Measurements from ENCODE around the gene RIMS4. TPM values are rescaled to one million over a fixed set of nuclear protein-coding genes. Genes with fewer than 3 reads are reported as not detected.

RIMS4 gene
- total and polyA plus RNA-seq, 2 of the 13 experiments (the other 11 are each of a cell fraction or from before 2014, with no cell fraction given), result 0.01 to 0.07 TPM

- TF ChIP-seq NONO (IDR thresholded peaks at IDR 0.05) (no peak), NONO (CRISPR knock-in tag; conservative IDR thresholded peaks at IDR 0.05) (no peak), HOMEZ (CRISPR knock-in tag; IDR thresholded peaks at IDR 0.05; ENCODE audit: low read depth) (no peak), ATF1 (CRISPR knock-in tag; IDR thresholded peaks at IDR 0.05) (no peak), KAT7 (CRISPR knock-in tag; IDR thresholded peaks at IDR 0.05; ENCODE audit: borderline replicate concordance) (no peak), ISL2 (CRISPR knock-in tag; IDR thresholded peaks at IDR 0.05) (no peak), ZNF777 (CRISPR knock-in tag; IDR thresholded peaks at IDR 0.05) (peak; percentile 77), NKX3-1 (CRISPR knock-in tag; IDR thresholded peaks at IDR 0.05) (no peak), ZNF570 (CRISPR knock-in tag; IDR thresholded peaks at IDR 0.05; ENCODE audit: borderline replicate concordance) (no peak), ZNF234 (CRISPR knock-in tag; conservative IDR thresholded peaks at IDR 0.05) (peak; percentile 38; the same call in 1 of the 2 replicates), PPARG (CRISPR knock-in tag; conservative IDR thresholded peaks at IDR 0.05) (no peak), ZFYVE20 (CRISPR knock-in tag; IDR thresholded peaks at IDR 0.05; ENCODE audit: borderline replicate concordance, low read depth) (no peak; the same call in 1 of the 2 replicates), ZNF615 (CRISPR knock-in tag; IDR thresholded peaks at IDR 0.05; ENCODE audit: borderline replicate concordance) (no peak), SIN3B (IDR thresholded peaks at IDR 0.05; ENCODE audit: low read length) (no peak), ZNF768 (CRISPR knock-in tag; IDR thresholded peaks at IDR 0.05) (no peak), REPIN1 (CRISPR knock-in tag; IDR thresholded peaks at IDR 0.05; ENCODE audit: borderline replicate concordance, low read depth) (no peak)
- TF ChIP-seq, protein P1, sequence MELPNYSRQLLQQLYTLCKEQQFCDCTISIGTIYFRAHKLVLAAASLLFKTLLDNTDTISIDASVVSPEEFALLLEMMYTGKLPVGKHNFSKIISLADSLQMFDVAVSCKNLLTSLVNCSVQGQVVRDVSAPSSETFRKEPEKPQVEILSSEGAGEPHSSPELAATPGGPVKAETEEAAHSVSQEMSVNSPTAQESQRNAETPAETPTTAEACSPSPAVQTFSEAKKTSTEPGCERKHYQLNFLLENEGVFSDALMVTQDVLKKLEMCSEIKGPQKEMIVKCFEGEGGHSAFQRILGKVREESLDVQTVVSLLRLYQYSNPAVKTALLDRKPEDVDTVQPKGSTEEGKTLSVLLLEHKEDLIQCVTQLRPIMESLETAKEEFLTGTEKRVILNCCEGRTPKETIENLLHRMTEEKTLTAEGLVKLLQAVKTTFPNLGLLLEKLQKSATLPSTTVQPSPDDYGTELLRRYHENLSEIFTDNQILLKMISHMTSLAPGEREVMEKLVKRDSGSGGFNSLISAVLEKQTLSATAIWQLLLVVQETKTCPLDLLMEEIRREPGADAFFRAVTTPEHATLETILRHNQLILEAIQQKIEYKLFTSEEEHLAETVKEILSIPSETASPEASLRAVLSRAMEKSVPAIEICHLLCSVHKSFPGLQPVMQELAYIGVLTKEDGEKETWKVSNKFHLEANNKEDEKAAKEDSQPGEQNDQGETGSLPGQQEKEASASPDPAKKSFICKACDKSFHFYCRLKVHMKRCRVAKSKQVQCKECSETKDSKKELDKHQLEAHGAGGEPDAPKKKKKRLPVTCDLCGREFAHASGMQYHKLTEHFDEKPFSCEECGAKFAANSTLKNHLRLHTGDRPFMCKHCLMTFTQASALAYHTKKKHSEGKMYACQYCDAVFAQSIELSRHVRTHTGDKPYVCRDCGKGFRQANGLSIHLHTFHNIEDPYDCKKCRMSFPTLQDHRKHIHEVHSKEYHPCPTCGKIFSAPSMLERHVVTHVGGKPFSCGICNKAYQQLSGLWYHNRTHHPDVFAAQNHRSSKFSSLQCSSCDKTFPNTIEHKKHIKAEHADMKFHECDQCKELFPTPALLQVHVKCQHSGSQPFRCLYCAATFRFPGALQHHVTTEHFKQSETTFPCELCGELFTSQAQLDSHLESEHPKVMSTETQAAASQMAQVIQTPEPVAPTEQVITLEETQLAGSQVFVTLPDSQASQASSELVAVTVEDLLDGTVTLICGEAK (IDR thresholded peaks at IDR 0.05), result no peak
- TF ChIP-seq, protein P1 (CRISPR knock-in tag; IDR thresholded peaks at IDR 0.05), result no peak
- TF ChIP-seq, protein P2, sequence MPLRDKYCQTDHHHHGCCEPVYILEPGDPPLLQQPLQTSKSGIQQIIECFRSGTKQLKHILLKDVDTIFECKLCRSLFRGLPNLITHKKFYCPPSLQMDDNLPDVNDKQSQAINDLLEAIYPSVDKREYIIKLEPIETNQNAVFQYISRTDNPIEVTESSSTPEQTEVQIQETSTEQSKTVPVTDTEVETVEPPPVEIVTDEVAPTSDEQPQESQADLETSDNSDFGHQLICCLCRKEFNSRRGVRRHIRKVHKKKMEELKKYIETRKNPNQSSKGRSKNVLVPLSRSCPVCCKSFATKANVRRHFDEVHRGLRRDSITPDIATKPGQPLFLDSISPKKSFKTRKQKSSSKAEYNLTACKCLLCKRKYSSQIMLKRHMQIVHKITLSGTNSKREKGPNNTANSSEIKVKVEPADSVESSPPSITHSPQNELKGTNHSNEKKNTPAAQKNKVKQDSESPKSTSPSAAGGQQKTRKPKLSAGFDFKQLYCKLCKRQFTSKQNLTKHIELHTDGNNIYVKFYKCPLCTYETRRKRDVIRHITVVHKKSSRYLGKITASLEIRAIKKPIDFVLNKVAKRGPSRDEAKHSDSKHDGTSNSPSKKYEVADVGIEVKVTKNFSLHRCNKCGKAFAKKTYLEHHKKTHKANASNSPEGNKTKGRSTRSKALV (CRISPR knock-in tag; IDR thresholded peaks at IDR 0.05), result peak; percentile 92; the same call in 1 of the 2 replicates
Observed at GRCh38 chr20:44745598-44746366, 64.6 kb downstream of the RIMS4 start, which contains the start of gene KCNK15 (continued).
